Measurements from ENCODE around the gene RBM23. TPM values are rescaled to one million over a fixed set of nuclear protein-coding genes. Genes with fewer than 3 reads are reported as not detected.

The RBM23 gene
- polyA plus RNA-seq, 1 of the 3 experiments (the other 2 are of a cell fraction) = 65.5 TPM

DNA sequence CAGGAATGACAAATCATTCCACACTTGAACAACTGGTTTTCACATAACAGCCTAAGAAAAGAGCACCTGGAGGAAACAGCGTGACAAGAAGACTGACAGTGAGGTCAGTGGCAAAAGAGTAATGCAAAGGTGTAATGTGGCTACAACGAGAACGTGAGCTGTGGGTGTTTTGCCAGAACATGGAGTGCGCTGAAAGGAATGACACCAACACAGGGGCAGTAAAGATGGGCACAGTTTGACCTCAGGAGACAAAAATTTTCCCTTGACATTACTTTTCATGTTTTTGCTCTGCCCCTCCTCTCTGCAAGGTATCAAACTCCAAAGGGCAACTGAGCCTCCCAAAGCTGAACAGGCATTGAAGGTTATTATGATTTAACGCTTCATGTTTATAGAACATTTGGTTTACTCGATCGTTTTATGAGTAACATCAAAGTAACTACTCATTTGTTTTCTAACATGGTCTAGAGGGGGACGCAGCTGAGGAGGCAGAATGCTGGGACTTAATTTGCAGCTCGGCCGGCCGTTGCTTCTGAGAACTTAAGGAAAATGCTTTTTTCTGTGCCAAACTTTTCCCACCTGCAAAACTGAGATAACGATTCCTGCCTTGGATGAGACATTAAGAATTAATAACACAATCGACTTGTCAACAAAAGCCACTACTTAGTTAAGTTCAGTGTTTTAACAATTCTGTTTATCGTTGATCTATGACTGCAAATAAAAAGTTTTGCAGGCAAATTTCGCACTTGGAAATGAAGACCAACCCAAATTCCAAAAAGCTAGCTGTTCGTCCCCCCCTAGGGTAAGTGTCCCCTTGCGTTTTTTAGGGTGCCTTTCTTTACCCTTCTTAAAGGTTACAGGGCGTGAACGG lies 37.0 kb upstream of the RBM23 start:
- Histone ChIP-seq H3K9me3 (no peaks in the 10 kb centered on the region), H4K20me1 (ENCODE audit: insufficient read depth) (no peaks in the 10 kb centered on the region), H3F3A (replicated peaks; ENCODE audit: insufficient read depth) (peaks cover 15% of the 10 kb centered on the region), H2AFZ (ENCODE audit: low read depth) (peak overlapping the region; percentile 95), H3K27me3 (ENCODE audit: insufficient read depth) (no peaks in the 10 kb centered on the region), H3K79me2 (ENCODE audit: insufficient read depth) (no peaks in the 10 kb centered on the region; the same call in 1 of the 2 replicates), H3K9ac (peak overlapping the region; percentile 89), H3K4me3 (ENCODE audit: low read depth in 2 of 2, low read length in 1 of 2) (peak overlapping the region; percentile 61 to 88), H3K9me2 (no peaks in the 10 kb centered on the region), H3K27ac (ENCODE audit: low read depth in 2 of 2, low read length in 1 of 2) (peak overlapping the region; percentile 85 to 86), H3K4me2 (peak overlapping the region; percentile 86), H3K4me1 (ENCODE audit: control insufficient read depth in 1 of 2, insufficient read depth in 2 of 2, low read depth in 1 of 2, low read length in 1 of 2) (peaks cover 4 to 6% of the 10 kb centered on the region in 2 experiments; a peak in 2 of 4 replicates), H3K36me3 (replicated peaks in 1 of 2; ENCODE audit: control insufficient read depth in 1 of 2, insufficient read depth in 2 of 2, low read length in 1 of 2) (peaks cover 3 to 14% of the 10 kb centered on the region in 2 experiments)
- 59% methylated on average over 19 of the region's 19 CpGs for WGBS (ENCODE audit: low lambda C conversion rate)
- no peak for DNase-seq
- CTCF ChIA-PET = interaction anchor here (1.1 to 3.5 kb wide), 12 partner anchors 10 to 386 kb away, joined by 3 to 16 read pairs (median 5); partner anchors contain the start of gene PRMT5
- no peak for TF ChIP-seq MAX (IDR thresholded peaks at IDR 0.05; ENCODE audit: low read depth)
- TF ChIP-seq GABPA (IDR thresholded peaks at IDR 0.05; ENCODE audit: low read depth) = no peak
- TF ChIP-seq EZH2phosphoT487 (IDR thresholded peaks at IDR 0.05; ENCODE audit: borderline replicate concordance, low read depth) = no peak
- TF ChIP-seq, protein P1, sequence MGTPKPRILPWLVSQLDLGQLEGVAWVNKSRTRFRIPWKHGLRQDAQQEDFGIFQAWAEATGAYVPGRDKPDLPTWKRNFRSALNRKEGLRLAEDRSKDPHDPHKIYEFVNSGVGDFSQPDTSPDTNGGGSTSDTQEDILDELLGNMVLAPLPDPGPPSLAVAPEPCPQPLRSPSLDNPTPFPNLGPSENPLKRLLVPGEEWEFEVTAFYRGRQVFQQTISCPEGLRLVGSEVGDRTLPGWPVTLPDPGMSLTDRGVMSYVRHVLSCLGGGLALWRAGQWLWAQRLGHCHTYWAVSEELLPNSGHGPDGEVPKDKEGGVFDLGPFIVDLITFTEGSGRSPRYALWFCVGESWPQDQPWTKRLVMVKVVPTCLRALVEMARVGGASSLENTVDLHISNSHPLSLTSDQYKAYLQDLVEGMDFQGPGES (IDR thresholded peaks at IDR 0.05; ENCODE audit: low read depth, low read length) = no peak
- TF ChIP-seq EP300 (IDR thresholded peaks at IDR 0.05; ENCODE audit: borderline replicate concordance in 1 of 2, low read depth in 1 of 2, low read length in 1 of 2) = no peak
- TF ChIP-seq FOXJ3 (CRISPR knock-in tag; IDR thresholded peaks at IDR 0.05) = no peak
- no peak for TF ChIP-seq FOXM1 (IDR thresholded peaks at IDR 0.05; ENCODE audit: low read depth)
- TF ChIP-seq RFX5 (IDR thresholded peaks at IDR 0.05; ENCODE audit: low read length) = no peak
- no peak for TF ChIP-seq CHD2 (IDR thresholded peaks at IDR 0.05; ENCODE audit: low read length, partially characterized antibody)
- TF ChIP-seq, protein P2, sequence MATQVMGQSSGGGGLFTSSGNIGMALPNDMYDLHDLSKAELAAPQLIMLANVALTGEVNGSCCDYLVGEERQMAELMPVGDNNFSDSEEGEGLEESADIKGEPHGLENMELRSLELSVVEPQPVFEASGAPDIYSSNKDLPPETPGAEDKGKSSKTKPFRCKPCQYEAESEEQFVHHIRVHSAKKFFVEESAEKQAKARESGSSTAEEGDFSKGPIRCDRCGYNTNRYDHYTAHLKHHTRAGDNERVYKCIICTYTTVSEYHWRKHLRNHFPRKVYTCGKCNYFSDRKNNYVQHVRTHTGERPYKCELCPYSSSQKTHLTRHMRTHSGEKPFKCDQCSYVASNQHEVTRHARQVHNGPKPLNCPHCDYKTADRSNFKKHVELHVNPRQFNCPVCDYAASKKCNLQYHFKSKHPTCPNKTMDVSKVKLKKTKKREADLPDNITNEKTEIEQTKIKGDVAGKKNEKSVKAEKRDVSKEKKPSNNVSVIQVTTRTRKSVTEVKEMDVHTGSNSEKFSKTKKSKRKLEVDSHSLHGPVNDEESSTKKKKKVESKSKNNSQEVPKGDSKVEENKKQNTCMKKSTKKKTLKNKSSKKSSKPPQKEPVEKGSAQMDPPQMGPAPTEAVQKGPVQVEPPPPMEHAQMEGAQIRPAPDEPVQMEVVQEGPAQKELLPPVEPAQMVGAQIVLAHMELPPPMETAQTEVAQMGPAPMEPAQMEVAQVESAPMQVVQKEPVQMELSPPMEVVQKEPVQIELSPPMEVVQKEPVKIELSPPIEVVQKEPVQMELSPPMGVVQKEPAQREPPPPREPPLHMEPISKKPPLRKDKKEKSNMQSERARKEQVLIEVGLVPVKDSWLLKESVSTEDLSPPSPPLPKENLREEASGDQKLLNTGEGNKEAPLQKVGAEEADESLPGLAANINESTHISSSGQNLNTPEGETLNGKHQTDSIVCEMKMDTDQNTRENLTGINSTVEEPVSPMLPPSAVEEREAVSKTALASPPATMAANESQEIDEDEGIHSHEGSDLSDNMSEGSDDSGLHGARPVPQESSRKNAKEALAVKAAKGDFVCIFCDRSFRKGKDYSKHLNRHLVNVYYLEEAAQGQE (IDR thresholded peaks at IDR 0.05; ENCODE audit: low read depth, low read length) = no peak
- TF ChIP-seq RAD21 (IDR thresholded peaks at IDR 0.05; ENCODE audit: low read length) = no peak
- TF ChIP-seq MXI1 (IDR thresholded peaks at IDR 0.05; ENCODE audit: low read depth, low read length) = no peak
- TF ChIP-seq NRF1 (IDR thresholded peaks at IDR 0.05; ENCODE audit: low read depth, low read length) = no peak
- no peak for TF ChIP-seq FOSL2 (IDR thresholded peaks at IDR 0.05; ENCODE audit: borderline replicate concordance, low read depth)
- POLR2A ChIA-PET = interaction anchor here (0.6 to 1.6 kb wide), 8 partner anchors 10 to 51 kb away, joined by 3 to 8 read pairs (median 4); partner anchors contain the start of genes AJUBA and RBM23
